Measurements from ENCODE around the gene SLC35E1. TPM values are rescaled to one million over a fixed set of nuclear protein-coding genes. Genes with fewer than 3 reads are reported as not detected.

Gene SLC35E1
- total and polyA plus RNA-seq, 2 experiments from 2014 or later, result 17.0 to 30.3 TPM

DNA sequence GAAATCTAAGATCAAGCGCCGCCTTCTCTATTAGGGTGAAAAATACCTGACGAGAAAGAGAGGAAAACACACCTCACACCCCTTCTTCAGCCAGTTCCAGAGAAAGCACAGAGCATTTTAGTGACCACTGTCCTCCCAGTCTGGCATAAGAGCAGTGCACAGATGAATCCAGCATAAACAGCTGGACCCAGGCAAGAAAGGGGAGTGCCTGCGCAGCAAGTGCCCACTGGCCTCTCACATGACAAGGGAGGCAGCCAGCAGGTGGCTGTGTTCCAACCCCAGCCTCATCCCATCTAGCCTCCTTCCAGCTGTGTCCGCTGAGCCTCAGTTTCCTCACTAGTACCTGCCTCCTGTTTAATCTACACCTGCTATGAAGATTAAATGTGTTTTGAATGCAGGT lies 47.8 kb upstream of the SLC35E1 start:
- H4K20me1 ChIP-seq (replicated peaks; ENCODE audit: insufficient read depth), result peaks cover 60% of the 10 kb centered on the region
- TF ChIP-seq, protein P1, sequence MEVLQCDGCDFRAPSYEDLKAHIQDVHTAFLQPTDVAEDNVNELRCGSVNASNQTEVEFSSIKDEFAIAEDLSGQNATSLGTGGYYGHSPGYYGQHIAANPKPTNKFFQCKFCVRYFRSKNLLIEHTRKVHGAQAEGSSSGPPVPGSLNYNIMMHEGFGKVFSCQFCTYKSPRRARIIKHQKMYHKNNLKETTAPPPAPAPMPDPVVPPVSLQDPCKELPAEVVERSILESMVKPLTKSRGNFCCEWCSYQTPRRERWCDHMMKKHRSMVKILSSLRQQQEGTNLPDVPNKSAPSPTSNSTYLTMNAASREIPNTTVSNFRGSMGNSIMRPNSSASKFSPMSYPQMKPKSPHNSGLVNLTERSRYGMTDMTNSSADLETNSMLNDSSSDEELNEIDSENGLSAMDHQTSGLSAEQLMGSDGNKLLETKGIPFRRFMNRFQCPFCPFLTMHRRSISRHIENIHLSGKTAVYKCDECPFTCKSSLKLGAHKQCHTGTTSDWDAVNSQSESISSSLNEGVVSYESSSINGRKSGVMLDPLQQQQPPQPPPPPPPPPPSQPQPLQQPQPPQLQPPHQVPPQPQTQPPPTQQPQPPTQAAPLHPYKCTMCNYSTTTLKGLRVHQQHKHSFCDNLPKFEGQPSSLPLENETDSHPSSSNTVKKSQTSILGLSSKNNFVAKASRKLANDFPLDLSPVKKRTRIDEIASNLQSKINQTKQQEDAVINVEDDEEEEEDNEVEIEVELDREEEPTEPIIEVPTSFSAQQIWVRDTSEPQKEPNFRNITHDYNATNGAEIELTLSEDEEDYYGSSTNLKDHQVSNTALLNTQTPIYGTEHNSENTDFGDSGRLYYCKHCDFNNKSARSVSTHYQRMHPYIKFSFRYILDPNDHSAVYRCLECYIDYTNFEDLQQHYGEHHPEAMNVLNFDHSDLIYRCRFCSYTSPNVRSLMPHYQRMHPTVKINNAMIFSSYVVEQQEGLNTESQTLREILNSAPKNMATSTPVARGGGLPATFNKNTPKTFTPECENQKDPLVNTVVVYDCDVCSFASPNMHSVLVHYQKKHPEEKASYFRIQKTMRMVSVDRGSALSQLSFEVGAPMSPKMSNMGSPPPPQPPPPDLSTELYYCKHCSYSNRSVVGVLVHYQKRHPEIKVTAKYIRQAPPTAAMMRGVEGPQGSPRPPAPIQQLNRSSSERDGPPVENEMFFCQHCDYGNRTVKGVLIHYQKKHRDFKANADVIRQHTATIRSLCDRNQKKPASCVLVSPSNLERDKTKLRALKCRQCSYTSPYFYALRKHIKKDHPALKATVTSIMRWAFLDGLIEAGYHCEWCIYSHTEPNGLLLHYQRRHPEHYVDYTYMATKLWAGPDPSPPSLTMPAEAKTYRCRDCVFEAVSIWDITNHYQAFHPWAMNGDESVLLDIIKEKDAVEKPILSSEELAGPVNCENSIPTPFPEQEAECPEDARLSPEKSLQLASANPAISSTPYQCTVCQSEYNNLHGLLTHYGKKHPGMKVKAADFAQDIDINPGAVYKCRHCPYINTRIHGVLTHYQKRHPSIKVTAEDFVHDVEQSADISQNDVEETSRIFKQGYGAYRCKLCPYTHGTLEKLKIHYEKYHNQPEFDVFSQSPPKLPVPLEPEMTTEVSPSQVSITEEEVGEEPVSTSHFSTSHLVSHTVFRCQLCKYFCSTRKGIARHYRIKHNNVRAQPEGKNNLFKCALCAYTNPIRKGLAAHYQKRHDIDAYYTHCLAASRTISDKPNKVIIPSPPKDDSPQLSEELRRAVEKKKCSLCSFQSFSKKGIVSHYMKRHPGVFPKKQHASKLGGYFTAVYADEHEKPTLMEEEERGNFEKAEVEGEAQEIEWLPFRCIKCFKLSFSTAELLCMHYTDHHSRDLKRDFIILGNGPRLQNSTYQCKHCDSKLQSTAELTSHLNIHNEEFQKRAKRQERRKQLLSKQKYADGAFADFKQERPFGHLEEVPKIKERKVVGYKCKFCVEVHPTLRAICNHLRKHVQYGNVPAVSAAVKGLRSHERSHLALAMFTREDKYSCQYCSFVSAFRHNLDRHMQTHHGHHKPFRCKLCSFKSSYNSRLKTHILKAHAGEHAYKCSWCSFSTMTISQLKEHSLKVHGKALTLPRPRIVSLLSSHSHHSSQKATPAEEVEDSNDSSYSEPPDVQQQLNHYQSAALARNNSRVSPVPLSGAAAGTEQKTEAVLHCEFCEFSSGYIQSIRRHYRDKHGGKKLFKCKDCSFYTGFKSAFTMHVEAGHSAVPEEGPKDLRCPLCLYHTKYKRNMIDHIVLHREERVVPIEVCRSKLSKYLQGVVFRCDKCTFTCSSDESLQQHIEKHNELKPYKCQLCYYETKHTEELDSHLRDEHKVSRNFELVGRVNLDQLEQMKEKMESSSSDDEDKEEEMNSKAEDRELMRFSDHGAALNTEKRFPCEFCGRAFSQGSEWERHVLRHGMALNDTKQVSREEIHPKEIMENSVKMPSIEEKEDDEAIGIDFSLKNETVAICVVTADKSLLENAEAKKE (CRISPR knock-in tag; IDR thresholded peaks at IDR 0.05), result no peak
- TF ChIP-seq ZNF331 (CRISPR knock-in tag; IDR thresholded peaks at IDR 0.05; ENCODE audit: low read depth) (no peak), CREB1 (CRISPR knock-in tag; IDR thresholded peaks at IDR 0.05; ENCODE audit: low read depth) (no peak), STAT1 (IDR thresholded peaks at IDR 0.05; ENCODE audit: unreplicated experiment) (no peak), POLR2AphosphoS5 (IDR thresholded peaks at IDR 0.05; ENCODE audit: low read depth) (no peak), ZNF114 (CRISPR knock-in tag; IDR thresholded peaks at IDR 0.05) (no peak), EZH2phosphoT487 (IDR thresholded peaks at IDR 0.05; ENCODE audit: unreplicated experiment) (no peak), EZH2 (IDR thresholded peaks at IDR 0.05; ENCODE audit: low read depth, unreplicated experiment) (no peak)
- TF ChIP-seq, protein P2, sequence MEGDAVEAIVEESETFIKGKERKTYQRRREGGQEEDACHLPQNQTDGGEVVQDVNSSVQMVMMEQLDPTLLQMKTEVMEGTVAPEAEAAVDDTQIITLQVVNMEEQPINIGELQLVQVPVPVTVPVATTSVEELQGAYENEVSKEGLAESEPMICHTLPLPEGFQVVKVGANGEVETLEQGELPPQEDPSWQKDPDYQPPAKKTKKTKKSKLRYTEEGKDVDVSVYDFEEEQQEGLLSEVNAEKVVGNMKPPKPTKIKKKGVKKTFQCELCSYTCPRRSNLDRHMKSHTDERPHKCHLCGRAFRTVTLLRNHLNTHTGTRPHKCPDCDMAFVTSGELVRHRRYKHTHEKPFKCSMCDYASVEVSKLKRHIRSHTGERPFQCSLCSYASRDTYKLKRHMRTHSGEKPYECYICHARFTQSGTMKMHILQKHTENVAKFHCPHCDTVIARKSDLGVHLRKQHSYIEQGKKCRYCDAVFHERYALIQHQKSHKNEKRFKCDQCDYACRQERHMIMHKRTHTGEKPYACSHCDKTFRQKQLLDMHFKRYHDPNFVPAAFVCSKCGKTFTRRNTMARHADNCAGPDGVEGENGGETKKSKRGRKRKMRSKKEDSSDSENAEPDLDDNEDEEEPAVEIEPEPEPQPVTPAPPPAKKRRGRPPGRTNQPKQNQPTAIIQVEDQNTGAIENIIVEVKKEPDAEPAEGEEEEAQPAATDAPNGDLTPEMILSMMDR (conservative IDR thresholded peaks at IDR 0.05; ENCODE audit: low read depth in 2 of 2), result no peak
- TF ChIP-seq, protein P3, sequence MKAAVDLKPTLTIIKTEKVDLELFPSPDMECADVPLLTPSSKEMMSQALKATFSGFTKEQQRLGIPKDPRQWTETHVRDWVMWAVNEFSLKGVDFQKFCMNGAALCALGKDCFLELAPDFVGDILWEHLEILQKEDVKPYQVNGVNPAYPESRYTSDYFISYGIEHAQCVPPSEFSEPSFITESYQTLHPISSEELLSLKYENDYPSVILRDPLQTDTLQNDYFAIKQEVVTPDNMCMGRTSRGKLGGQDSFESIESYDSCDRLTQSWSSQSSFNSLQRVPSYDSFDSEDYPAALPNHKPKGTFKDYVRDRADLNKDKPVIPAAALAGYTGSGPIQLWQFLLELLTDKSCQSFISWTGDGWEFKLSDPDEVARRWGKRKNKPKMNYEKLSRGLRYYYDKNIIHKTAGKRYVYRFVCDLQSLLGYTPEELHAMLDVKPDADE (IDR thresholded peaks at IDR 0.05), result no peak
- 0 out of 2 replicates have a peak, but pooled peaks cover 6% of the 10 kb centered on the region for H3K9me2 ChIP-seq (ENCODE audit: insufficient read depth)
- H3K36me3 ChIP-seq (ENCODE audit: insufficient read depth), result no peaks in the 10 kb centered on the region
- no peak overlapping the region for H3K4me3 ChIP-seq
- peaks cover 38% of the 10 kb centered on the region for H3K4me1 Mint-ChIP-seq
- H3K27me3 ChIP-seq (ENCODE audit: insufficient read depth), result no peaks in the 10 kb centered on the region
- no peaks in the 10 kb centered on the region for H3F3A ChIP-seq (replicated peaks; ENCODE audit: low read depth)
- H3K27ac Mint-ChIP-seq, result no peak overlapping the region
- H3K79me2 ChIP-seq (replicated peaks; ENCODE audit: insufficient read depth), result peaks cover 100% of the 10 kb centered on the region
- peaks cover 2% of the 10 kb centered on the region; the same call in 1 of the 2 replicates for H3K4me1 ChIP-seq (ENCODE audit: insufficient read depth)
- H3K36me3 Mint-ChIP-seq (ENCODE audit: low read depth), result no peaks in the 10 kb centered on the region; the same call in 2 of the 3 replicates
- no peak overlapping the region for H3K4me2 ChIP-seq
- H3K4me3 Mint-ChIP-seq, result no peak overlapping the region
- DNase-seq (ENCODE audit: low spot score) (no peak), ATAC-seq (no peak)
- H3K27me3 Mint-ChIP-seq (ENCODE audit: insufficient read depth, low read depth, poor library complexity), result peaks cover 5% of the 10 kb centered on the region
- H3K27ac ChIP-seq (ENCODE audit: low read depth), result no peak overlapping the region
- H3K9me3 Mint-ChIP-seq, result no peaks in the 10 kb centered on the region
- H2AFZ ChIP-seq, result no peak overlapping the region
